Measurements from ENCODE around the gene LEAP2.

LEAP2 gene

DNA sequence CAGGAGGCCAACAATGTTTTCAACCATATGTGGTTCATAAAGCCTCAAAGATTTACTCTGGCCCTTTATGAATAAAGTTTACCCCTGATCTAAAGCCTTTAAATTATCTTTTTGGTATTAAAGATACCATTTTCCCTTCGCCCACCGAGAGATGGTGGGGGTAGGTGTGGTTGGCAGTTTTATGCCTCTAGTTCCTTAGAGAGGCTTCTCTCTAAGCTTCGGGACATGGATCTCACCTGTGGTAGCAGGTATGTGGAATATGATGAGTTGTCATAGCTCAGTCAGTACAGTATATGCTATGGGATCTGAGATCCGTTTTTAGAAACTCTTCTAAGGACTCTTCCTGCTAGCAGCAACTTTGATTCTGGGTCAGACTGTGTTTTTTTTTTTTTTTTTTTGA is 4.7 kb upstream of the LEAP2 start:
- no peak overlapping the region for H3K4me3 ChIP-seq (ENCODE audit: low read length)
- no peak for DNase-seq (ENCODE audit: low read depth)
- TF ChIP-seq, protein P1, sequence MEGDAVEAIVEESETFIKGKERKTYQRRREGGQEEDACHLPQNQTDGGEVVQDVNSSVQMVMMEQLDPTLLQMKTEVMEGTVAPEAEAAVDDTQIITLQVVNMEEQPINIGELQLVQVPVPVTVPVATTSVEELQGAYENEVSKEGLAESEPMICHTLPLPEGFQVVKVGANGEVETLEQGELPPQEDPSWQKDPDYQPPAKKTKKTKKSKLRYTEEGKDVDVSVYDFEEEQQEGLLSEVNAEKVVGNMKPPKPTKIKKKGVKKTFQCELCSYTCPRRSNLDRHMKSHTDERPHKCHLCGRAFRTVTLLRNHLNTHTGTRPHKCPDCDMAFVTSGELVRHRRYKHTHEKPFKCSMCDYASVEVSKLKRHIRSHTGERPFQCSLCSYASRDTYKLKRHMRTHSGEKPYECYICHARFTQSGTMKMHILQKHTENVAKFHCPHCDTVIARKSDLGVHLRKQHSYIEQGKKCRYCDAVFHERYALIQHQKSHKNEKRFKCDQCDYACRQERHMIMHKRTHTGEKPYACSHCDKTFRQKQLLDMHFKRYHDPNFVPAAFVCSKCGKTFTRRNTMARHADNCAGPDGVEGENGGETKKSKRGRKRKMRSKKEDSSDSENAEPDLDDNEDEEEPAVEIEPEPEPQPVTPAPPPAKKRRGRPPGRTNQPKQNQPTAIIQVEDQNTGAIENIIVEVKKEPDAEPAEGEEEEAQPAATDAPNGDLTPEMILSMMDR (conservative IDR thresholded peaks at IDR 0.05; ENCODE audit: low read depth, low read length): no peak

DNA sequence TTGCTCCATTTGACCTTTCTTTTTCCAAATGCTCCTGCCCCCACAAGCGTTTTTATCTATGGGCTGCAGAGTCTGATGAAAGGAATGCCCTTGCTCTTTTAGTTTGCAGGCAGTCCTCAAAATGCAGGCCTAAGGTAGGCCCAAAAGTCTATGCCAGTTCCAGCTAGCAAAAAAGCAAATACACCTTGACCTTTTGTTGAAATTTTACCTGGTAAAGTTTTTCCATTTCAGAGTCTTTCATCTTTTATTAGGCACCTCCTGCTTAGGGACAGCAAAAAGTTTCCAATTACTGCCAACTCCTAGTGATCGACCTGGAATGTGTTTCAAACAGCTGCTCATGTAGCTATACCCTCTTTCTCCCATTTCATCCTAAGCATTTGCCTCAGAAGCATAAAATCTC is 2.7 kb upstream of the LEAP2 start:
- TF ChIP-seq, protein P1 (conservative IDR thresholded peaks at IDR 0.05; ENCODE audit: low read depth, low read length): no peak
- no peak for DNase-seq (ENCODE audit: low read depth)
- H3K4me3 ChIP-seq (ENCODE audit: low read length): no peak overlapping the region

DNA sequence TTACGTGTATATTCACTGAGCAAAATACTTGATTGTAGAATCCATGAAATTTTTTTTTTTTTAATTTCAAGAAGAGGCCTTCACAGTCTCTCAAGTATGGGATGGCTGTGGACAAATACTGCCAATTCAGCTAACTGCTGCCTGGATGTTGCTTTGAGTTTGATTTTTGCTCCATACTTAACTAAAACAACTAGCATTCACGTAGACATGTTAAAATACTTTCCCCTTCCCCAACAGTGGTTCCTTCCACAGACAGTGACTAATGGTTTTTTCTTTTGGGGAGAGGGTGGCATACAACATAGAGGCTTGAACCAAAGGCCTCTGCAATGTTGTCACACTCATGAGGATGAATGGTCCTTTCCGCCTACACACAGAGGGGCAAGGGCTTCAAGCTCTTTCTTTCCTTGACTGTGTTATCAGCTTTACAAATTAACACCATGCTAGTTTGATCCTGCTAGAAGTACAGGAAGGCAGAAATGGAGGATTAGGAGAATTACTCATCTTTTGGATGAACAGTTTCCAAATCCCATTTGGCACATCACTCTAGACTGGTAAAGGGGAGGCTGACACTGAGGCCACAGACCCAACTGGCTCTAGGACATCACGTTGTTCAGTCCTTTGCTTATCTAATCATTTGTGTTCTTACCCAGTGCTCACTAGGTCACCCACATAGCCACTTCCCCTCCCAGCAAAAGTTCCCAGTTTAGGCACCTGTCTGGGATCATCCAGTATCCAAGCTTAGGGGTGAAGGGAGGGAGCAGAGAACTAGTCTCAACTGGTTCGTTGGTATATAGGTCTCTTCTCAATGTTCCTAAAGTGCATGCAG is 1.8 kb upstream of the LEAP2 start:
- TF ChIP-seq, protein P1 (conservative IDR thresholded peaks at IDR 0.05; ENCODE audit: low read depth, low read length): no peak
- no peak overlapping the region for H3K4me3 ChIP-seq (ENCODE audit: low read length)
- no peak for DNase-seq (ENCODE audit: low read depth)

DNA sequence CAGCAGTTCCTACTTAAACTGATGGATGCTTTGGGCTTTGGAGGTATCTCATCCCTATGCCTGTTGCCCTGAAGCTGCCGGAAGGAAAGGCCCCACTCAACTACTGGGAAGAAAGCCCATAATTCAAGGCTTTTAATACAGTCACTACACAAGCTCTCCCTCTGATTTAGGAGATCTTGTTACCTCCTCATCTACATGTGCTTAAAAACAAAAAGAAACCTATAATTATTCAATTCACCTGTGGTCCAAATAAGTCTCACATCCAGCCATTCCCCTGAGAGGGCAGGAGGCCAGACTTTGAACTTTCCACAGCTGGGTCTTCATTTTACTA is 715 bp upstream of the LEAP2 start:
- H3K4me3 ChIP-seq (ENCODE audit: low read length): no peak overlapping the region
- TF ChIP-seq, protein P1 (conservative IDR thresholded peaks at IDR 0.05; ENCODE audit: low read depth, low read length): no peak
- DNase-seq (ENCODE audit: low read depth): no peak

- TF ChIP-seq, protein P1 (conservative IDR thresholded peaks at IDR 0.05; ENCODE audit: low read depth, low read length): no peak
- no peak overlapping the region for H3K4me3 ChIP-seq (ENCODE audit: low read length)
- DNase-seq (ENCODE audit: low read depth): no peak
Observed at GRCh38 chr5:132873930-132874271, 433 bp downstream of the LEAP2 start.

DNA sequence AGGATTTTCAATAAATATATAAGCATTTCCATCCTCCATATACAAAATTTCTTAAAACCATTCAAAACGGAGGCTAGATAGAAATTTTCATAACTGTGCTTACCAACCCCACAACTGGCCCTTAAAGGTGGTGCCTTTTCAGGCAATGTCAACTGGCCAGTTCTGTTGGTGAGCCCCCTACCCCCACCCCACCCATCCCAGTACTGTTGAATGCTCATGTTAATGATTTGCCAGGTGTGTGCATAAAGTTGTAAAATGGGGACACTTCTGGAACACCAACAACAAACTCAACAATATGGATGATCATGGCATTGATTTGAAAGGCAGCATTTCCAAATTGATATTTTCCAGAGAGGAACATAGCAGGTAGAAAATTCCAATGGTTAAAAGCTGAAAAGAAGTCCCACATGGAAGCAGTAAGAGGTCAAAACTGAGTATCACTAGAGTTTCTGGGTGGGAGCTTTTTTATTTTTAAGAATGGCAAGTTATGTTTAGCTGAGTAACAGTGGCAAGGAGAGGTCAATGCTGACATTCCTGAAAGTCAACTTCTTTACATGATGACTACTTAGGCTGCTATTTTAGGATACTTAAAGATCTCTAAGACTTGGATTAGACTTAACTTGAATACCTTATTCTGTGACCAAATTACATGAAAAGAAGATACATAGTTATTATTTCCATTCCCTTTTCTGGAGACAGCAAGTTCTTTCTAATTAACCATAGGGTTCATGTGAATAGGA is 2.7 kb downstream of the LEAP2 start:
- DNase-seq (ENCODE audit: low read depth): no peak
- no peak overlapping the region for H3K4me3 ChIP-seq (ENCODE audit: low read length)
- TF ChIP-seq, protein P1 (conservative IDR thresholded peaks at IDR 0.05; ENCODE audit: low read depth, low read length): no peak

- TF ChIP-seq, protein P1 (conservative IDR thresholded peaks at IDR 0.05; ENCODE audit: low read depth, low read length): no peak
- no peak for DNase-seq (ENCODE audit: low read depth)
- H3K4me3 ChIP-seq (ENCODE audit: low read length): no peak overlapping the region
Observed at GRCh38 chr5:132877466-132877865, 4.0 kb downstream of the LEAP2 start.

Measured in retinal pigment epithelial cell (primary cell).